HCT116 (cell line): ENCODE measurements around the gene SYNJ1. TPM values are rescaled to one million over a fixed set of nuclear protein-coding genes. Genes with fewer than 3 reads are reported as not detected.

Experiments
- ATAC-seq: fragments of 200-7000 bp; cut with Tn5 transposase; 2 replicates; pipeline ENCODE4 v1.9.1; 2020; ENCODE audit warnings: mild to moderate bottlenecking, moderate library complexity
- BruUV-seq: library from RNA; stranded (reverse); fragments of 400-500 nt; replicated peaks from 2 replicates; lab custom pipeline; 2021; lab: Mats Ljungman, UMichigan
- CTCF ChIA-PET: fragments of 300-600 bp; sonication (Branson Sonifier 250); formaldehyde crosslinking; loops from one replicate; lab custom pipeline; 2021; ENCODE audit warnings: antibody characterized with exemption; lab: Charles Lee
- POLR2A ChIA-PET: fragments of 300-600, 350-600 bp; sonication (Branson Sonifier 250); formaldehyde crosslinking; loops from one replicate; lab custom pipeline; 2021; ENCODE audit warnings: antibody characterized with exemption; lab: Charles Lee
- RAD21 ChIA-PET, 2 experiments: fragments of 300-600 bp; sonication (Branson Sonifier 250); formaldehyde crosslinking; loops; one replicate each; lab custom pipeline; 2023; ENCODE audit warnings: low total read pairs in 2 of 2; ENCODE audit not compliant: uncharacterized antibody in 2 of 2, unreplicated experiment in 2 of 2, low non-redundant PET in 1 of 2; lab: Charles Lee
- DNase-seq: peaks from one replicate; pipeline ENCODE4 v3.0.0-alpha.2; 2010; ENCODE audit warnings: low read depth, low spot score
- H2AFZ ChIP-seq: fragments of 200-600 bp; shearing (Covaris generic), sonication (generic); 2 replicates; pipeline ENCODE4 v1.6.1; 2017; ENCODE audit warnings: low read depth, mixed run types, mixed read lengths, antibody characterized with exemption, low read length; ENCODE audit not compliant: poor library complexity, severe bottlenecking
- H3K27ac ChIP-seq: 2 replicates; pipeline ENCODE4 v1.5.1; 2012; ENCODE audit warnings: low read depth, low read length
- H3K27me3 ChIP-seq: fragments of 200-600 bp; sonication (generic); 2 replicates; pipeline ENCODE4 v1.6.1; 2016; ENCODE audit warnings: mixed run types, low read length, mixed read lengths; ENCODE audit not compliant: insufficient read depth
- H3K36me3 ChIP-seq, 2 experiments: fragments of 200-500 bp in 1 of 2; fragments of 200-600 bp in 1 of 2; sonication (Bioruptor generic) in 1 of 2; sonication (generic) in 1 of 2; 2 replicates each; pipeline versions ENCODE4 v1.5.1 to v1.6.1; 2014 to 2016; ENCODE audit warnings: low read length in 2 of 2, inconsistent platforms in 1 of 2, mixed read lengths in 1 of 2, mixed run types in 1 of 2; ENCODE audit not compliant: insufficient read depth in 2 of 2, control insufficient read depth in 1 of 2
- H3K4me1 ChIP-seq, 2 experiments: fragments of 200-600 bp in 1 of 2; sonication (generic) in 1 of 2; 2 replicates each; pipeline versions ENCODE4 v1.5.1 to v1.6.1; 2012 to 2017; ENCODE audit warnings: low read length in 2 of 2, inconsistent platforms in 1 of 2, mild to moderate bottlenecking in 1 of 2, mixed read lengths in 1 of 2, mixed run types in 1 of 2, moderate library complexity in 1 of 2; ENCODE audit not compliant: insufficient read depth in 2 of 2, control insufficient read depth in 1 of 2
- H3K4me2 ChIP-seq: fragments of 200-600 bp; sonication (generic); 2 replicates; pipeline ENCODE4 v1.6.1; 2017; ENCODE audit warnings: mixed run types, low read length, mixed read lengths
- H3K4me3 ChIP-seq, 2 experiments: fragments of 200-600 bp in 1 of 2; sonication (generic) in 1 of 2; replicated peaks in 1 of 2; 2 replicates each; pipeline ENCODE4 v1.5.1; 2011 to 2016; ENCODE audit warnings: low read length in 2 of 2, control low read depth in 1 of 2, low read depth in 1 of 2, mild to moderate bottlenecking in 1 of 2, mixed read lengths in 1 of 2, mixed run types in 1 of 2
- H3K79me2 ChIP-seq: fragments of 200-600 bp; sonication (generic); 2 replicates; pipeline ENCODE4 v1.6.1; 2017; ENCODE audit warnings: mild to moderate bottlenecking, mixed run types, low read length, moderate library complexity, mixed read lengths; ENCODE audit not compliant: insufficient read depth
- H3K9ac ChIP-seq: fragments of 200-600 bp; sonication (generic); 2 replicates; pipeline ENCODE4 v1.6.1; 2016; ENCODE audit warnings: low read length, mixed read lengths
- H3K9me2 ChIP-seq: fragments of 200-600 bp; sonication (generic), shearing (Covaris generic); 2 replicates; pipeline ENCODE4 v1.6.1; 2017; ENCODE audit warnings: mixed run types, mild to moderate bottlenecking, moderate library complexity; ENCODE audit not compliant: insufficient read depth
- H3K9me3 ChIP-seq, 2 experiments: fragments of 200-500 bp in 1 of 2; fragments of 200-600 bp in 1 of 2; sonication (Bioruptor generic) in 1 of 2; sonication (generic) in 1 of 2; 2 replicates each; pipeline ENCODE4 v1.6.1; 2014 to 2017; ENCODE audit warnings: low read length in 2 of 2, mixed read lengths in 2 of 2, inconsistent platforms in 1 of 2, low read depth in 1 of 2, mild to moderate bottlenecking in 1 of 2, mixed run types in 1 of 2, moderate library complexity in 1 of 2; ENCODE audit not compliant: control insufficient read depth in 1 of 2, insufficient read depth in 1 of 2
- H4K20me1 ChIP-seq: fragments of 200-600 bp; sonication (generic), shearing (Covaris generic); 2 replicates; pipeline ENCODE4 v1.6.1; 2017; ENCODE audit warnings: mixed run types, mild to moderate bottlenecking, moderate library complexity; ENCODE audit not compliant: insufficient read depth
- ATF3 ChIP-seq: IDR thresholded peaks from 2 replicates; pipeline ENCODE4 v1.6.1; 2012
- CEBPB ChIP-seq: IDR thresholded peaks from 2 replicates; pipeline ENCODE4 v1.6.1; 2012; ENCODE audit warnings: low read depth
- EZH2phosphoT487 ChIP-seq: fragments of 200-600 bp; IDR thresholded peaks from 2 replicates; pipeline ENCODE4 v1.6.1; 2018; ENCODE audit warnings: antibody characterized with exemption, borderline replicate concordance
- POLR2A ChIP-seq: IDR thresholded peaks from 2 replicates; pipeline ENCODE4 v1.7.0; 2011; ENCODE audit warnings: borderline replicate concordance; ENCODE audit not compliant: insufficient read depth, insufficient read length; ENCODE audit errors: extremely low read depth
- POLR2AphosphoS5 ChIP-seq: IDR thresholded peaks from 2 replicates; pipeline ENCODE4 v1.6.1; 2011; ENCODE audit warnings: mild to moderate bottlenecking, low read depth, low read length, moderate library complexity
- SP1 ChIP-seq: IDR thresholded peaks from 2 replicates; pipeline ENCODE4 v1.6.1; 2012; ENCODE audit warnings: low read depth
- SRF ChIP-seq: IDR thresholded peaks from 2 replicates; pipeline ENCODE4 v1.6.1; 2012; ENCODE audit warnings: low read depth
- TCF7L2 ChIP-seq: IDR thresholded peaks from 2 replicates; pipeline ENCODE4 v1.7.0; 2011; ENCODE audit warnings: borderline replicate concordance, inconsistent platforms; ENCODE audit not compliant: insufficient read depth, insufficient read length; ENCODE audit errors: extremely low read depth
- YY1 ChIP-seq: IDR thresholded peaks from 2 replicates; pipeline ENCODE4 v1.6.1; 2011; ENCODE audit warnings: low read length, low read depth, moderate library complexity, mild to moderate bottlenecking; ENCODE audit not compliant: insufficient replicate concordance; ENCODE audit errors: extremely low read depth
- ZNF274 ChIP-seq: fragments of 200-500 bp; sonication (Bioruptor generic); IDR thresholded peaks from 2 replicates; pipeline ENCODE4 v1.6.1; 2014; ENCODE audit warnings: mild to moderate bottlenecking, low read depth, low read length, inconsistent platforms
- intact Hi-C: fragments of 100-400 bp; cut with micrococcal nuclease; formaldehyde crosslinking; loops from 2 replicates; pipeline ENCODE4 v1.10.0; 2022
- total RNA-seq: library from RNA; stranded (reverse); gene quantifications from one replicate; pipeline ENCODE4 v1.2.1, GENCODE V29; 2021; ENCODE audit not compliant: unreplicated experiment

Gene SYNJ1
- total RNA-seq, 1 experiment from 2014 or later: 7.2 TPM

- BruUV-seq: TSS peak; percentile 81
- POLR2A ChIA-PET: interaction anchor here (1.7 to 2.7 kb wide), 2 partner anchors 12 to 16 kb away, joined by 6 to 13 read pairs; no protein-coding TSS in a partner anchor
- Histone ChIP-seq H4K20me1 (peaks cover 21% of the 10 kb centered on the region; the same call in 1 of the 2 replicates), H3K9me3 (no peaks in the 10 kb centered on the region), H3K27ac (peak overlapping the region; percentile 67), H3K9ac (peak overlapping the region; percentile 89), H3K27me3 (no peaks in the 10 kb centered on the region), H3K4me2 (peak overlapping the region; percentile 79), H3K79me2 (peaks cover 38% of the 10 kb centered on the region), H3K9me2 (no peaks in the 10 kb centered on the region), H3K36me3 (peaks cover 20 to 23% of the 10 kb centered on the region in 2 experiments; a peak in 3 of 4 replicates), H3K4me1 (peaks cover 5 to 22% of the 10 kb centered on the region in 2 experiments; a peak in 3 of 4 replicates), H3K4me3 (peak overlapping the region; percentile 55 to 83), H2AFZ (peak overlapping the region; percentile 69)
- CTCF ChIA-PET: interaction anchor here (1.4 kb wide), 1 partner anchor 53 kb away, joined by 3 read pairs; no protein-coding TSS in a partner anchor
- intact Hi-C loops: loop anchor here (5.0 kb wide), 1 partner anchor 45 kb away; the partner anchor contains the start of gene SYNJ1
- TF ChIP-seq SP1: no peak
- no peak for TF ChIP-seq EZH2phosphoT487
- TF ChIP-seq ZNF274: no peak
- TF ChIP-seq TCF7L2: no peak
- peak; percentile 18 for TF ChIP-seq POLR2A
- no peak for DNase-seq
- ATAC-seq: no peak
- RAD21 ChIA-PET: no interaction called here
Measured at GRCh38 chr21:32772281-32773047, 44.7 kb upstream of the SYNJ1 start.

- no peak for DNase-seq
- ChIA-PET CTCF (interaction anchor here (0.6 to 1.4 kb wide), 8 partner anchors 11 to 818 kb away, joined by 3 to 6 read pairs (median 4); partner anchors contain the start of gene DONSON), RAD21 (interaction anchor here (0.6 to 0.7 kb wide), 3 partner anchors 35 to 985 kb away, joined by 3 to 4 read pairs (median 3); no protein-coding TSS in a partner anchor), POLR2A (interaction anchor here (0.6 to 2.7 kb wide), 10 partner anchors 8 to 1236 kb away, joined by 3 to 13 read pairs (median 4); partner anchors contain the start of genes CFAP298 and SYNJ1)
- Histone ChIP-seq H3K9ac (peak overlapping the region; percentile 89), H2AFZ (no peak overlapping the region), H3K4me2 (peak overlapping the region; percentile 79), H3K4me1 (peaks cover 5 to 22% of the 10 kb centered on the region in 2 experiments; a peak in 3 of 4 replicates), H3K79me2 (peaks cover 53% of the 10 kb centered on the region), H3K9me2 (no peaks in the 10 kb centered on the region), H3K9me3 (no peaks in the 10 kb centered on the region), H3K36me3 (peaks cover 31 to 37% of the 10 kb centered on the region in 2 experiments; a peak in 3 of 4 replicates), H3K4me3 (peak overlapping the region; percentile 68 to 83), H4K20me1 (peaks cover 27% of the 10 kb centered on the region; the same call in 1 of the 2 replicates), H3K27ac (peak overlapping the region; percentile 96), H3K27me3 (no peaks in the 10 kb centered on the region)
- intact Hi-C loops: loop anchor here (5.0 kb wide), 1 partner anchor 44 kb away; the partner anchor contains the start of gene SYNJ1
- TF ChIP-seq POLR2AphosphoS5 (no peak; the same call in none of the 2 replicates), SRF (no peak), YY1 (no peak), ATF3 (no peak), TCF7L2 (no peak), CEBPB (no peak), EZH2phosphoT487 (no peak)
- BruUV-seq: no TSS peak
- ATAC-seq: peak; percentile 56
Measured at GRCh38 chr21:32770871-32771523, 43.2 kb upstream of the SYNJ1 start.
